Esophagus squamous epithelium (tissue), 5 donors: ENCODE results near the gene FOXP4. TPM values are rescaled to one million over a fixed set of nuclear protein-coding genes. Genes with fewer than 3 reads are reported as not detected.

Source experiments
- DNase-seq: peaks from one replicate; lab custom pipeline; 2025; lab: John Stamatoyannopoulos, UW
- H3K27ac ChIP-seq, 4 donors: fragments of 200-600 bp; sonication (generic); one replicate each; pipeline ENCODE4 v1.5.1; 2016 to 2019; ENCODE audit warnings: mild to moderate bottlenecking in 1 of 4
- H3K27me3 ChIP-seq, 4 donors: fragments of 200-600 bp; sonication (generic); 1 replicate in 3 of 4; 2 replicates in 1 of 4; pipeline versions ENCODE4 v1.5.1 to v1.6.0; 2017 to 2021; ENCODE audit warnings: antibody characterized with exemption in 1 of 4
- H3K36me3 ChIP-seq, 3 donors: fragments of 200-600 bp; sonication (generic); one replicate each; pipeline ENCODE4 v1.5.1; 2016 to 2019
- H3K4me1 ChIP-seq, 3 donors: fragments of 200-600 bp; sonication (generic); one replicate each; pipeline ENCODE4 v1.5.1; 2017 to 2019
- H3K4me3 ChIP-seq, 4 donors: fragments of 200-600 bp; sonication (generic); 1 replicate in 3 of 4; 2 replicates in 1 of 4; pipeline ENCODE4 v1.5.1; 2016 to 2019; ENCODE audit warnings: mild to moderate bottlenecking in 2 of 4, moderate library complexity in 1 of 4
- H3K9me3 ChIP-seq, 3 donors: fragments of 200-600 bp; sonication (generic); one replicate each; pipeline ENCODE4 v1.5.1; 2016 to 2019
- CTCF ChIP-seq, 6 experiments: fragments of 450-650 bp in 4 of 6; fragments of 200-600 bp in 2 of 6; sonication (generic) in 2 of 6; IDR thresholded peaks; one replicate each; pipeline ENCODE4 v1.5.1; 2016 to 2019; ENCODE audit warnings: antibody characterized with exemption in 6 of 6, mild to moderate bottlenecking in 4 of 6, moderate library complexity in 4 of 6
- POLR2A ChIP-seq, 4 donors: fragments of 450-650 bp; IDR thresholded peaks; one replicate each; pipeline ENCODE4 v1.6.1; 2017; ENCODE audit warnings: antibody characterized with exemption in 4 of 4, mild to moderate bottlenecking in 4 of 4, moderate library complexity in 3 of 4
- WGBS, 2 donors: methylation state at CpG; one replicate each; pipeline ENCODE4 v1.1.5; 2018; 5-methylcytosine and 5-hydroxymethylcytosine counted together
- intact Hi-C: fragments of 100-400 bp; cut with DNase I; formaldehyde crosslinking; loops from one replicate; pipeline ENCODE4 v1.15.0; 2022
- total RNA-seq, 4 donors: library from RNA; depleted of rRNA; stranded (reverse); fragments of >200 nt; gene quantifications; one replicate each; pipeline ENCODE4 v1.1.0, GENCODE V29; 2016
- donor health status: DM: yes; HTN: yes; CAD: no.

FOXP4 gene
- total RNA-seq, 4 donors from 2014 or later = 2.2 to 10.3 (median 6.8) TPM

- intact Hi-C loops = no loop called here
- H3K27ac ChIP-seq = no peak overlapping the region
Observed at GRCh38 chr6:41568202-41568584, 22.0 kb downstream of the FOXP4 start.

GRCh38 chr6:41568585-41569384 lies 22.6 kb downstream of the FOXP4 start:
- Histone ChIP-seq H3K4me1 (no peaks in the 10 kb centered on the region), H3K27me3 (no peaks in the 10 kb centered on the region), H3K9me3 (no peaks in the 10 kb centered on the region), H3K27ac (no peak overlapping the region), H3K4me3 (no peak overlapping the region), H3K36me3 (peaks cover 0 to 82% (median 3%) of the 10 kb centered on the region in 3 donors)
- WGBS, 2 donors = 85 to 93% methylated on average over 11 to 13 of the region's 13 CpGs
- intact Hi-C loops = no loop called here
- no peak for DNase-seq
- no peak for TF ChIP-seq POLR2A (IDR thresholded peaks at IDR 0.05)
- no peak for TF ChIP-seq CTCF (IDR thresholded peaks at IDR 0.05)

More at GRCh38 chr6:41568202-41568584, 22.0 kb downstream of the FOXP4 start:
- TF ChIP-seq CTCF (IDR thresholded peaks at IDR 0.05) (no peak), POLR2A (IDR thresholded peaks at IDR 0.05) (no peak)
- 91 to 94% methylated on average over 4 to 6 of the region's 6 CpGs for WGBS, 2 donors
- H3K9me3 ChIP-seq = no peaks in the 10 kb centered on the region
- H3K36me3 ChIP-seq = peaks cover 0 to 76% (median 3%) of the 10 kb centered on the region in 3 donors
- no peak for DNase-seq
- H3K4me3 ChIP-seq = no peak overlapping the region
- no peaks in the 10 kb centered on the region for H3K4me1 ChIP-seq
- no peaks in the 10 kb centered on the region for H3K27me3 ChIP-seq

GRCh38 chr6:41570259-41570615 lies 24.1 kb downstream of the FOXP4 start:
- DNase-seq = no peak
- no peak overlapping the region for H3K27ac ChIP-seq
- intact Hi-C loops = no loop called here
- H3K4me1 ChIP-seq = peaks cover 0 to under 1% (median 0%) of the 10 kb centered on the region in 3 donors
- no peak overlapping the region for H3K4me3 ChIP-seq
- no peaks in the 10 kb centered on the region for H3K27me3 ChIP-seq
- 81 to 100% methylated on average over 1 to 3 of the region's 5 CpGs for WGBS, 2 donors
- TF ChIP-seq CTCF (IDR thresholded peaks at IDR 0.05) = no peak
- TF ChIP-seq POLR2A (IDR thresholded peaks at IDR 0.05) = no peak
- peaks cover 0 to 82% (median 3%) of the 10 kb centered on the region in 3 donors for H3K36me3 ChIP-seq
- H3K9me3 ChIP-seq = no peaks in the 10 kb centered on the region

- Histone ChIP-seq H3K27me3 (no peaks in the 10 kb centered on the region), H3K4me3 (no peak overlapping the region), H3K27ac (no peak overlapping the region), H3K4me1 (peaks cover 0 to 11% (median 3%) of the 10 kb centered on the region in 3 donors), H3K36me3 (peaks cover 0 to 72% (median 0%) of the 10 kb centered on the region in 3 donors), H3K9me3 (no peaks in the 10 kb centered on the region)
- no peak for DNase-seq
- TF ChIP-seq CTCF (IDR thresholded peaks at IDR 0.05) (no peak), POLR2A (IDR thresholded peaks at IDR 0.05) (no peak)
- intact Hi-C loops = no loop called here
- 78% methylated on average over 11 to 12 of the region's 15 CpGs for WGBS, 2 donors
Observed at GRCh38 chr6:41571021-41571780, 25.0 kb downstream of the FOXP4 start.

GRCh38 chr6:41572613-41573012 lies 26.4 kb downstream of the FOXP4 start:
- intact Hi-C loops = no loop called here
- Histone ChIP-seq H3K9me3 (no peaks in the 10 kb centered on the region), H3K36me3 (peaks cover 0 to 58% (median 0%) of the 10 kb centered on the region in 3 donors), H3K27me3 (no peaks in the 10 kb centered on the region), H3K27ac (no peak overlapping the region), H3K4me3 (no peak overlapping the region), H3K4me1 (peaks cover 8 to 25% (median 8%) of the 10 kb centered on the region in 3 donors)
- 81 to 91% methylated on average over 2 of the region's 2 CpGs for WGBS, 2 donors
- no peak for DNase-seq
- TF ChIP-seq CTCF (IDR thresholded peaks at IDR 0.05) (no peak), POLR2A (IDR thresholded peaks at IDR 0.05) (no peak)
